Astrocyte of the cerebellum (primary cell): ENCODE measurements around the gene SEZ6.

Experiments
- DNase-seq: peaks from one replicate; pipeline ENCODE4 v3.0.0-alpha.2; 2011; ENCODE audit warnings: low read depth
- H3K4me3 ChIP-seq: 2 replicates; pipeline ENCODE4 v1.5.1; 2011; ENCODE audit warnings: mild to moderate bottlenecking, low read depth, low read length, moderate library complexity
- CTCF ChIP-seq: IDR thresholded peaks from 2 replicates; pipeline ENCODE4 v1.5.1; 2012; ENCODE audit warnings: low read length, low read depth, moderate library complexity, mild to moderate bottlenecking; ENCODE audit errors: missing control alignments
- in situ Hi-C: cut with HindIII; loops from 2 replicates; pipeline ENCODE4 v1.10.0; 2017; ENCODE audit warnings: low sequenced_read_pairs

Gene SEZ6

GRCh38 chr17:29007456-29007855 is 1.6 kb upstream of the SEZ6 start:
- in situ Hi-C loops: no loop called here
- TF ChIP-seq CTCF: no peak
- no peak overlapping the region for H3K4me3 ChIP-seq
- DNase-seq: no peak

GRCh38 chr17:29004081-29004692 is 1.6 kb downstream of the SEZ6 start:
- no peak overlapping the region for H3K4me3 ChIP-seq
- TF ChIP-seq CTCF: no peak
- in situ Hi-C loops: no loop called here
- DNase-seq: no peak

- no peak for DNase-seq
- H3K4me3 ChIP-seq: no peak overlapping the region
- in situ Hi-C loops: no loop called here
- no peak for TF ChIP-seq CTCF
Observed at GRCh38 chr17:29003289-29003688, 2.5 kb downstream of the SEZ6 start.

GRCh38 chr17:29002811-29003210 is 3.0 kb downstream of the SEZ6 start:
- DNase-seq: no peak
- TF ChIP-seq CTCF: no peak
- H3K4me3 ChIP-seq: no peak overlapping the region
- in situ Hi-C loops: no loop called here

GRCh38 chr17:29000973-29001372 is 4.9 kb downstream of the SEZ6 start:
- no peak for DNase-seq
- H3K4me3 ChIP-seq: no peak overlapping the region
- in situ Hi-C loops: no loop called here
- TF ChIP-seq CTCF: no peak

- no peak for TF ChIP-seq CTCF
- in situ Hi-C loops: no loop called here
Observed at GRCh38 chr17:28999206-28999605, 6.6 kb downstream of the SEZ6 start.

More at GRCh38 chr17:28999206-28999605, 6.6 kb downstream of the SEZ6 start:
- H3K4me3 ChIP-seq: no peak overlapping the region
- DNase-seq: no peak
